Testis (tissue), 3 donors: ENCODE data around the gene UBXN6. TPM values are rescaled to one million over a fixed set of nuclear protein-coding genes. Genes with fewer than 3 reads are reported as not detected.

Experiments used
- DNase-seq: peaks from one replicate; pipeline ENCODE4 v3.0.0-alpha.2; 2019
- H3K27ac ChIP-seq, 2 donors: fragments of 200-600 bp; sonication (generic); one replicate each; pipeline ENCODE4 v1.5.1; 2019
- H3K27me3 ChIP-seq: fragments of 200-600 bp; sonication (generic); one replicate; pipeline ENCODE4 v1.5.1; 2019
- H3K36me3 ChIP-seq: fragments of 200-600 bp; sonication (generic); one replicate; pipeline ENCODE4 v1.5.1; 2017; ENCODE audit warnings: low read depth; ENCODE audit errors: missing control alignments
- H3K4me1 ChIP-seq: fragments of 200-600 bp; sonication (generic); one replicate; pipeline ENCODE4 v1.5.1; 2019
- H3K4me3 ChIP-seq, 2 donors: fragments of 200-600 bp; sonication (generic); one replicate each; pipeline ENCODE4 v1.5.1; 2017 to 2019
- H3K9me3 ChIP-seq: fragments of 200-600 bp; sonication (generic); one replicate; pipeline ENCODE4 v1.5.1; 2017
- POLR2A ChIP-seq: fragments of 450-650 bp; IDR thresholded peaks from one replicate; pipeline ENCODE4 v1.6.1; 2017; ENCODE audit warnings: antibody characterized with exemption, mild to moderate bottlenecking, moderate library complexity
- WGBS, 2 donors: methylation state at CpG; one replicate each; pipeline ENCODE4 v1.1.5; 2018; 5-methylcytosine and 5-hydroxymethylcytosine counted together
- intact Hi-C: fragments of 100-400 bp; cut with DNase I; formaldehyde crosslinking; loops from one replicate; pipeline ENCODE4 v1.15.1; 2023; ENCODE audit warnings: low total_unique reads
- polyA plus RNA-seq: library from polyadenylated mRNA; stranded (reverse); fragments of 350-450 nt; fragmentation: Illumina TruSeq; extraction: RNeasy Lipid Tissue Mini Kit (QIAGEN cat#74804); gene quantifications from one replicate; pipeline ENCODE4 v1.2.3, GENCODE V29; 2014; ENCODE audit warnings: low read depth, low replicate concordance; ENCODE audit not compliant: insufficient read depth
- total RNA-seq, 2 donors: library from RNA; depleted of rRNA; stranded (reverse); fragments of >200 nt; gene quantifications; one replicate each; pipeline ENCODE4 v1.2.3, GENCODE V29; 2016
- TF ChIP-seq, protein P1 (sequence below), 3 experiments: fragments of 450-650 bp in 2 of 3; fragments of 200-600 bp in 1 of 3; sonication (generic) in 1 of 3; IDR thresholded peaks; one replicate each; pipeline ENCODE4 v1.5.1; 2016 to 2019; ENCODE audit warnings: antibody characterized with exemption in 3 of 3, mild to moderate bottlenecking in 2 of 3, moderate library complexity in 1 of 3

The UBXN6 gene
- total and polyA plus RNA-seq, 3 donors from 2014 or later = 293 to 336 (median 319) TPM

DNA sequence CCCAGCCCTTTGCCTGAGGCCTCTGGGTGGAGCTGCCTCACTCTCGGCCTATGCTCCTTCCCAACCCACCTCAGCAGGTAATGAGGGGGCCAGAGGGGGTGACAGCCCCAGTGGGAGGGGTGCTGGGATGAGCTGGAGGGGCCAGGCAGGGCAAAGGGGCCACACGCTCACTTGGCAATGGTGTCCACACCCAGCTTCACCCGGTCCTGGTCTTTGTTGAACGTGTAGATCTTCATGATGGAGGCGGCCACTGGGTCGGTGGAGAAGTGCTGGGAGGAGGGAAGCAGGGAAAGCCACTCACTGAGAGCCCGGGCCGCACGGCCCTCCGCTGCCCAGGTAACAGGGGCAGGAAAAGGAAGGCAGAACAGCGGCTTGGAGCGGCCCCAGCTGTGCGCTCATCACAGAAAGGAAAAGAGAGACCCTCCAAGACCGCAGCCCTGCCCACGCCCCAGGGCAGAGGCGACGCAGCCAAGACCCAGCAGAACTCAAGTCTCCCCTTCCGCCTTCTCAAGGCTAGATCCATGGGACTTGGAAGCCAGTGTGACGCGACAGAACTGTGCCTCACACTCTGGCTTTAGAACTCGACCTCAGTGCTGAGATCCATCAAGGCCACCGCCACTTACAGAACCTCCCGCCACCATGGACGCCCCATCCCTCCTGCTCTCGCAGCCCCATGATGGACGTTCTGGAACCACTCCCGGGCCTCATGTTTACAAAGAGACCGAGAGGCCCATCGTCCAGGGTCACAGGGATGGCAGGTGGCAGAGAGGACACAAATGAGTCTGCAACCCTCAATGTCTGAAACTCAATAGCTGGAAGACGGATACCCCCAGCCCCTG is 9.2 kb downstream of the UBXN6 start:
- no peak for DNase-seq
- WGBS, 2 donors = 86 to 88% methylated on average over 29 to 30 of the region's 30 CpGs
- H3K27me3 ChIP-seq = no peaks in the 10 kb centered on the region
- peaks cover 11% of the 10 kb centered on the region for H3K4me1 ChIP-seq
- TF ChIP-seq, protein P1, sequence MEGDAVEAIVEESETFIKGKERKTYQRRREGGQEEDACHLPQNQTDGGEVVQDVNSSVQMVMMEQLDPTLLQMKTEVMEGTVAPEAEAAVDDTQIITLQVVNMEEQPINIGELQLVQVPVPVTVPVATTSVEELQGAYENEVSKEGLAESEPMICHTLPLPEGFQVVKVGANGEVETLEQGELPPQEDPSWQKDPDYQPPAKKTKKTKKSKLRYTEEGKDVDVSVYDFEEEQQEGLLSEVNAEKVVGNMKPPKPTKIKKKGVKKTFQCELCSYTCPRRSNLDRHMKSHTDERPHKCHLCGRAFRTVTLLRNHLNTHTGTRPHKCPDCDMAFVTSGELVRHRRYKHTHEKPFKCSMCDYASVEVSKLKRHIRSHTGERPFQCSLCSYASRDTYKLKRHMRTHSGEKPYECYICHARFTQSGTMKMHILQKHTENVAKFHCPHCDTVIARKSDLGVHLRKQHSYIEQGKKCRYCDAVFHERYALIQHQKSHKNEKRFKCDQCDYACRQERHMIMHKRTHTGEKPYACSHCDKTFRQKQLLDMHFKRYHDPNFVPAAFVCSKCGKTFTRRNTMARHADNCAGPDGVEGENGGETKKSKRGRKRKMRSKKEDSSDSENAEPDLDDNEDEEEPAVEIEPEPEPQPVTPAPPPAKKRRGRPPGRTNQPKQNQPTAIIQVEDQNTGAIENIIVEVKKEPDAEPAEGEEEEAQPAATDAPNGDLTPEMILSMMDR (IDR thresholded peaks at IDR 0.05) = no peak
- no peak for TF ChIP-seq POLR2A
- intact Hi-C loops = no loop called here
- no peak overlapping the region for H3K4me3 ChIP-seq
- no peaks in the 10 kb centered on the region for H3K9me3 ChIP-seq
- H3K36me3 ChIP-seq = no peaks in the 10 kb centered on the region
- peak overlapping the region; percentile 18 to 66 for H3K27ac ChIP-seq

DNA sequence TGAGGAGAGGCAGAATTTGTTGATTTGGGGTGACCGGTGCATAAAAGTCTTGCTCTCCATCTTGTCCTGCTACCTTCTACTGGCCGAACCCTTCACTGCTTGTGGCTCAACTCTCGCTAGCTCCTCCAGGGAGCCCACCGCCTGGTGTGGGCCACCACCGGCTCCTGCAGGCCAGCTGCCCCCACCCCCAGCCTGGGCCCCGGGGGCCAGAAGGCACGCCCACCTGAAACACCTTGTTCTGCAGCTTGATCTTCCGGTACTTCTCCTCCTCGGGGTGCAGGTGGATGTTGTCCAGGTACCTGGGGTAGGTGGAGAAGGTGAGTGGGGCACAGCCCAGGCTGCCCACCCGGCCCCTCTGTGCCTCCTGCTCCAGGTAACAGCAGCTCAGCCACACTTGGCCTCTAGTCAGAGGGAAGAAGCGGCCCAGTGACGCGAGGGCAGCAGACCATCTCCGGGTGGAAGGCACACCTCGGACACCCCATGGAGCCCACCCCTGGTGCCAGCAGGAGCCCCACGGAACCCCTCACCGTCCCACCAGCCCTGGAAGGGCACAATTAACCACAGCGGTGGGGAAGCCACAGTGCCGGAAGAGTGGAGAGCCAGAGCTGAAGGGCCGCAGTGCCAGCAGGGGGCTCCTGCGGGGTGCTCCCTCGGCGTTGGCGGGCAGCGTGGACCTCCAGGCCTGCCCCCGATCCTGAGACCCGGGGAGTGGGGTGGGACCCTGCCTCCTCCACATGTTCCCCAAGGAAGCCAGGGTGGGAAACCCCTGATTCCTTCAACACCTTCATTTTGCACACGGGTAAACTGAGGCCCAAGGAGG is 10.1 kb downstream of the UBXN6 start:
- no peak overlapping the region for H3K27ac ChIP-seq
- no peaks in the 10 kb centered on the region for H3K36me3 ChIP-seq
- no peak overlapping the region for H3K4me3 ChIP-seq

DNA sequence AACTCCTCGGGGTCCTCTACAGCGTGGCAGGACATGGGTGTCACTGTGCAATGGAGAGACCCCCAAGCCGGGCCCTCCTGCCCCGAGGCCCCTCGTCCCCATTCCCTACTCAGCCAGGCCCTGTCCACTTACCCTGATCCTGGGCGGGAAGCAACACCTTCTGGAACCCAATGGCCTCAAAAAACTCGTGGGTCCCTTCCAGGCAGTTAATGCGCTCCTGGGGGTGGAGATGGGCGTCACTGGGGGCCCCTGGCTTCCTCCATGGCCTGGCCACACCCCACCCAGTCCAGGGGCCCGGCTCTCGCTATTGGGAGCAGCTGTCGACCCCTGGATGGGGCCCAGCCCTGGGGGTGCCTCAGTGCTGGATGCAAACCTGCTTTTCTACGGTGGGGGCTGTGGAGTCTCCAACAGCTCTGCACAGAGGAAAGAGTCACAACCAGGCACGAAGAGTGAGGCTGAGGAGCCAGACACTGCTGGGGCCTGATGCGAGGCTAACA is 10.8 kb downstream of the UBXN6 start:
- H3K4me1 ChIP-seq = peaks cover 11% of the 10 kb centered on the region
- H3K36me3 ChIP-seq = no peaks in the 10 kb centered on the region
- no peak for DNase-seq
- no peaks in the 10 kb centered on the region for H3K27me3 ChIP-seq
- intact Hi-C loops = no loop called here
- H3K9me3 ChIP-seq = no peaks in the 10 kb centered on the region
- peak overlapping the region in 1 of 2 donors; percentile 56 for H3K27ac ChIP-seq
- TF ChIP-seq, protein P1 (IDR thresholded peaks at IDR 0.05) = no peak
- no peak for TF ChIP-seq POLR2A
- no peak overlapping the region for H3K4me3 ChIP-seq
- 66 to 90% methylated on average over 10 to 15 of the region's 15 CpGs for WGBS, 2 donors

More for the DNA sequence above, 10.1 kb downstream of the UBXN6 start:
- Histone ChIP-seq H3K4me1 (peaks cover 11% of the 10 kb centered on the region), H3K27me3 (no peaks in the 10 kb centered on the region), H3K9me3 (no peaks in the 10 kb centered on the region)
- intact Hi-C loops = no loop called here
- WGBS, 2 donors = 90 to 93% methylated on average over 13 to 28 of the region's 28 CpGs
- no peak for DNase-seq
- TF ChIP-seq POLR2A = no peak
- TF ChIP-seq, protein P1 (IDR thresholded peaks at IDR 0.05) = no peak

DNA sequence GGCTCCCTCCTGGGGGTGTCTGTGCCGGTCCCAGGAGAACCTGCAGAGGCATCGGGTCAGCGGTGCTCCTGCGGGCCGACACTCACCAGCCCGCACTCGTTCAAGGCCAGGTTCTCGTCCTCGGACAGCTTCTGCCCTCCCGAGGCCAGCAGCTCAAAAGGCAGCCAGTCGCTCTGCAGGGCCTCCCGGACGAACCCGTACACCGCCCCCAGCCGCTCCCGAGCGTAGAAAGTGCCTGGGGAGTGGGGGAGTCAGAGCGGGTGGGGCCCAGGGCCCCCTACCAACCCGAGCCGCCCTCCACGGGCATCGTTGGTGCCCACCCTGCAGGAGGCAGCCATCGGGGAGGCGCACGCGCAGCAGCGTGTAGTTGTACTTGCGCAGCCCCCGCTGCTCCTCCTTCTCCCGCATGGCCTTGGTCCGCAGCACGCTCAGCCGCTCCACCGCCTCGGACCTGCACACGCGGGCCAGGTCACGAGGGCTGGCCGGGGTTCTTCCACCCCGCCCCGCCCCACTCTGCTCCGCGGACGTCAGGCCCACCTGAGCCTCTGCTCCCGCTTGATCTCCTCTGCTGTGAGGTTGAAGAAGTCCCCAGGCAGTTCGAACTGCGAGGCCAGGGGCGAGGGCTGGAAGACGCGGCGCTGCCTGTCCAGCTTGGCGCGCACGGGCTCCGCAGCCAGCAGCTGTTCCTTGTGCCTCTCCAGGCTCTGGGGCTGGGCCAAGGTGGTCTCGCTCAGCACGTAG is 11.5 kb downstream of the UBXN6 start:
- peak; percentile 63 for DNase-seq
- H3K27ac ChIP-seq = peak overlapping the region; percentile 20 to 56
- 66 to 74% methylated on average over 23 to 56 of the region's 58 CpGs for WGBS, 2 donors

More for the DNA sequence above, 11.5 kb downstream of the UBXN6 start:
- Histone ChIP-seq H3K36me3 (no peaks in the 10 kb centered on the region), H3K4me3 (no peak overlapping the region), H3K9me3 (no peaks in the 10 kb centered on the region), H3K4me1 (peaks cover 11% of the 10 kb centered on the region), H3K27me3 (no peaks in the 10 kb centered on the region)
- TF ChIP-seq POLR2A = no peak
- TF ChIP-seq, protein P1 (IDR thresholded peaks at IDR 0.05) = no peak
- intact Hi-C loops = no loop called here
